GM12865 (cell line): ENCODE results near the gene VWA5A.

Experiments
- DNase-seq: peaks from one replicate; pipeline ENCODE4 v3.0.0; 2010; ENCODE audit warnings: low read depth
- H3K4me3 ChIP-seq: 2 replicates; pipeline ENCODE4 v1.5.1; 2011; ENCODE audit warnings: mild to moderate bottlenecking, low read depth, low read length, control low read depth
- CTCF ChIP-seq: IDR thresholded peaks from 2 replicates; pipeline ENCODE4 v1.5.1; 2011; ENCODE audit warnings: low read length, control low read depth, low read depth, inconsistent platforms; ENCODE audit not compliant: insufficient read depth; ENCODE audit errors: missing control alignments

VWA5A gene

GRCh38 chr11:124080327-124081001 lies 34.8 kb upstream of the VWA5A start:
- DNase-seq = no peak

GRCh38 chr11:124081483-124081882 lies 33.8 kb upstream of the VWA5A start:
- no peak for TF ChIP-seq CTCF
- DNase-seq = no peak
- H3K4me3 ChIP-seq = no peak overlapping the region

More at GRCh38 chr11:124080327-124081001, 34.8 kb upstream of the VWA5A start:
- no peak overlapping the region for H3K4me3 ChIP-seq
- no peak for TF ChIP-seq CTCF

GRCh38 chr11:124082371-124082770 lies 32.9 kb upstream of the VWA5A start:
- no peak for TF ChIP-seq CTCF
- no peak overlapping the region for H3K4me3 ChIP-seq
- no peak for DNase-seq

GRCh38 chr11:124085583-124085982 lies 29.7 kb upstream of the VWA5A start:
- TF ChIP-seq CTCF = no peak
- no peak for DNase-seq
- no peak overlapping the region for H3K4me3 ChIP-seq

- DNase-seq = no peak
- H3K4me3 ChIP-seq = no peak overlapping the region
- no peak for TF ChIP-seq CTCF
Observed at GRCh38 chr11:124085997-124086846, 29.0 kb upstream of the VWA5A start.

GRCh38 chr11:124090996-124091395 lies 24.3 kb upstream of the VWA5A start:
- no peak for DNase-seq
- no peak overlapping the region for H3K4me3 ChIP-seq
- no peak for TF ChIP-seq CTCF
